GM13976 (cell line): ENCODE results near the gene ZNF891.

Experiments used
- DNase-seq: peaks from one replicate; pipeline ENCODE4 v3.0.0; 2012; ENCODE audit warnings: low spot score
- in situ Hi-C: fragments of 300-500 bp; cut with MboI; formaldehyde crosslinking; loops from one replicate; pipeline ENCODE4 v1.12.0; 2022; ENCODE audit warnings: low sequenced_read_pairs, mixed read lengths, inconsistent platforms; ENCODE audit not compliant: unreplicated experiment
- TF ChIP-seq, protein P1 (sequence below): IDR thresholded peaks from 2 replicates; pipeline ENCODE4 v1.5.1; 2012; ENCODE audit warnings: borderline replicate concordance, mild to moderate bottlenecking; ENCODE audit not compliant: insufficient read depth; ENCODE audit errors: extremely low read depth, missing control alignments, control extremely low read depth

Gene ZNF891

DNA sequence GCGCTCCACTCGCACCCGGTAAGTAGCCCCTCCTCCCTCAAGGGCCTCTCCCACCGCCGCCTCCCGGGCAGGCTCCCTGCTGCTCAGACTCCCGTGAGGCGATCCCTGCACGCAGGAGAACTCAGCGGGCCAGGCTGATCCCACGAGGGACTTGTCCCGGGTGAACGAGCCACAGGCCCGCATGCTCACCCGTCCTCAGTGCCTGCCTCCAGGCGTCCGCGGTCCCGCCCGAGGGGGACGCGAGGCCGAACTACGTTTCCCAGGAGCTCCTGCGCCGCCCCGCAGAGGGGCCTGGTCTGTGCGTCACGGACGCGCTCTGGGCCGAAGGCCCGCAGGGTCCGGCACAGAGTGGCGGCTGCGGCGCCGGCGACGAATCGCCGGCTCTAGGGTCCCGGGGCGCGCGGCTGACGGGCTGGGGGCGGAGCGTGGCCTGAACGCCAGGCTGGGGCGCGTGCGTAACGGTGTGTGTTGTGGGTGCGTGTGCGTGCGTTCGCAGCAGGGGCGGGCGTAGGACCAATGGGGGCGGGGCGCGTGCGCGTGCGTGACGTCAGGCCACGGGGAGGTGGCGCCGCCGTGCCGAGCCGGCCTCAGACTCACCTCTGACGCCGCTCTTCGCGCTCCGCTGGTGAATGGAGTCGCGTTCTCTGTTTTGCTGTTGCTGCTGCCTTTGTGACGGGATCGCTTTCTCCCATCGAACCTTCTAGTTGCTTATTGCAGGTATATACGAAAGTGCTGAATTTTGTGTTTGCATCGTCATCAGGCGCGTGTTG, at the start of gene ZNF891, which contains the start of gene ZNF10:
Gene ZNF891, minus strand, starts transcription at position 237 of the 770 bp plus-strand sequence. CDS start 8,356 bp downstream, outside the sequence.
Gene ZNF10, plus strand, starts transcription at position 590 of the 770 bp plus-strand sequence. CDS start 13,866 bp downstream, outside the sequence.
- in situ Hi-C loops: no loop called here
- TF ChIP-seq, protein P1, sequence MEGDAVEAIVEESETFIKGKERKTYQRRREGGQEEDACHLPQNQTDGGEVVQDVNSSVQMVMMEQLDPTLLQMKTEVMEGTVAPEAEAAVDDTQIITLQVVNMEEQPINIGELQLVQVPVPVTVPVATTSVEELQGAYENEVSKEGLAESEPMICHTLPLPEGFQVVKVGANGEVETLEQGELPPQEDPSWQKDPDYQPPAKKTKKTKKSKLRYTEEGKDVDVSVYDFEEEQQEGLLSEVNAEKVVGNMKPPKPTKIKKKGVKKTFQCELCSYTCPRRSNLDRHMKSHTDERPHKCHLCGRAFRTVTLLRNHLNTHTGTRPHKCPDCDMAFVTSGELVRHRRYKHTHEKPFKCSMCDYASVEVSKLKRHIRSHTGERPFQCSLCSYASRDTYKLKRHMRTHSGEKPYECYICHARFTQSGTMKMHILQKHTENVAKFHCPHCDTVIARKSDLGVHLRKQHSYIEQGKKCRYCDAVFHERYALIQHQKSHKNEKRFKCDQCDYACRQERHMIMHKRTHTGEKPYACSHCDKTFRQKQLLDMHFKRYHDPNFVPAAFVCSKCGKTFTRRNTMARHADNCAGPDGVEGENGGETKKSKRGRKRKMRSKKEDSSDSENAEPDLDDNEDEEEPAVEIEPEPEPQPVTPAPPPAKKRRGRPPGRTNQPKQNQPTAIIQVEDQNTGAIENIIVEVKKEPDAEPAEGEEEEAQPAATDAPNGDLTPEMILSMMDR: no peak
- DNase-seq: peak; percentile 93

DNA sequence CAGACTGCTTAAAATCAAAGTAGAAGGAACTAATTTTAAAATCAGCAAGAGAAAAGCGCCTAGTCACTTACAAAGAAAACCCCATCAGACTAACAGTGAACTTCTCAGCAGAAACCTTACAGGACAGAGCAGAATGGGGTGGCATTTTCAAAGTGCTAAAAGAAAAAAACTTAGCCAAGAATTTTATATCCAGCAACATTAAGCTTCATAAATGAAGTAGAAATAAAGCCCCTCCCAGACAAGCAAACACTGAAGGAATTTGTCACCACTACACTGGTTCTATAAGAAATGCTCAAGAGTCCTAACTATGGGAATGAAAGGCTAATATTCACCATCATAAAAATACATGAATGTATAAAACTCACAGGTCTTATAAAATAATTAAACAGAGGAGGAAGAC, 44.8 kb upstream of the ZNF891 start:
- no peak for DNase-seq
- TF ChIP-seq, protein P1: no peak
- in situ Hi-C loops: no loop called here

DNA sequence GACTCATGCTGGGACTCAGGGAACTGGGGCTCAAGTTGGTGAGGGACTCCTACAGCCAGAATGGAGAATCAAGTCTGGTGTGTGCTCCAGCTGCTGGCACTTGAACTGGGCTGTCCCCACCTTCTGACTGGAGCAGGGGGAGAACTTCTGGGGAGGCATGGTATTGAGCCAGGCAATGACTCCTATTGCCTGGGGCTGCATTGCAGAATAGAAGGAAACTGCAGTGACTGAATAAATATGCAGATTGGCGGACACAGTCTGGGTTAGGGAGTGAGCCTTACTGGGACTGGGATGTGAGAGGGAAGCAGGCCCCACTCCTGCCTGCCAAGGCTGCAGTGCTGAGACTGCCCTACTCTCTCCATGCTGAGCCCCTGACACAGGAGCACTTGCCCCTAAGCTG, 42.4 kb upstream of the ZNF891 start:
- in situ Hi-C loops: no loop called here
- TF ChIP-seq, protein P1: no peak
- no peak for DNase-seq

DNA sequence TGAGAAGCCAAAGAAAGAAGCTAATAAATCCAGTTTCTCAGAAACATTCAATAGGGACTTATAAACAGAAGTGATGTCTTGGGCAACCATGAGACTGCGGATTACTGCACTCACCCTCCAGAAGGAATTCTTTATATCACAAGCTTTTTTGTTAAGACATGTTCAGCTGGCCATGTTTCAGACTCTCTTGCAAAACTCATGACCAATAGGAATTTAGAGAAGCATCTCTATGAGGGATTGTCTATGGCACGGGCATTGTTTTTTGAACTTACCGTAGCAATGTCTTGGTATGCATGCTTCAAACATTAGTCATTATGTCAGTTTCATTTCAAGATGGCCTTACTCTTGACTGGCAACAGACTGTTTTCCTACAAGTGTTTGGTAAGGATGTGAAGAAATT, 35.7 kb upstream of the ZNF891 start:
- TF ChIP-seq, protein P1: no peak
- no peak for DNase-seq
- in situ Hi-C loops: no loop called here

DNA sequence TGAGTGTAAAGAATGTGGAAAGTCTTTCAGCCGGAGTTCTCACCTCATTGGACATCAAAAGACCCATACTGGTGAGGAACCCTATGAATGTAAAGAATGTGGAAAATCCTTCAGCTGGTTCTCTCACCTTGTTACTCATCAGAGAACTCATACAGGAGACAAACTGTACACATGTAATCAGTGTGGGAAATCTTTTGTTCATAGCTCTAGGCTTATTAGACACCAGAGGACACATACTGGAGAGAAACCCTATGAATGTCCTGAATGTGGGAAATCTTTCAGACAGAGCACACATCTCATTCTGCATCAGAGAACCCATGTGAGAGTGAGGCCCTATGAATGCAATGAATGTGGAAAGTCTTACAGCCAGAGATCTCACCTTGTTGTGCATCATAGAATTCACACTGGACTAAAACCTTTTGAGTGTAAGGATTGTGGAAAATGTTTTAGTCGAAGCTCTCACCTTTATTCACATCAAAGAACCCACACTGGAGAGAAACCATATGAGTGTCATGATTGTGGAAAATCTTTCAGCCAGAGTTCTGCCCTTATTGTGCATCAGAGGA, 26.1 kb upstream of the ZNF891 start:
- TF ChIP-seq, protein P1: no peak
- in situ Hi-C loops: no loop called here
- DNase-seq: no peak

DNA sequence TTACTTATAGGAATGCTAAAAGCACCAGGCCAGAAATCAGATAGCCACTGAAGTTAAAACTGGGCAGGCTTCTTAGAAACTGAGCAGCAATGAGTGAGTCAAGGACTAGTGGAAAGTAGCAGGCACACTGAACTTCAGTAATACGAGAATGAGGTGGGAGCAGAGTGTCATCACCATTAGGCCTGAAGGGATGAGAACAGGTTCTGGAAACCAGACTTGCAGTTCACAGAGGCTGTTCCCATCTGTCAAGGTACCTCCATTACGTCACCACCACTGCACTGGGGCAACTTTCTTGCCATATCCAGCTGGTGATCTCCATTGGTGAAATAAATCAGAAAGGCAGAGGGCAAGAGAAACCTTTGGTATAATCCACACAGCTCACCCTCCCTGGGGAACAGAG, 15.9 kb upstream of the ZNF891 start:
- DNase-seq: no peak
- in situ Hi-C loops: no loop called here
- TF ChIP-seq, protein P1: no peak
